ENCODE results near the gene DYNLT2.
A peak's percentile ranks its signal among the peaks of the same experiment; 100 is the strongest.

The DYNLT2 gene

GRCh38 chr6:169729961-169730360, 21.4 kb downstream of the DYNLT2 start:
- DNase-seq (ENCODE audit: low spot score) = no peak

- no peak for DNase-seq (ENCODE audit: low spot score)
These were observed 24.4 kb downstream of the DYNLT2 start for GRCh38 chr6:169726963-169727362.

- DNase-seq (ENCODE audit: low spot score) = no peak
These were observed 25.3 kb downstream of the DYNLT2 start for GRCh38 chr6:169726049-169726400.

GRCh38 chr6:169725125-169726048, 26.0 kb downstream of the DYNLT2 start:
- DNase-seq (ENCODE audit: low spot score) = no peak

- DNase-seq (ENCODE audit: low spot score) = peak; percentile 23
These were observed 26.8 kb downstream of the DYNLT2 start, which contains the start of gene PHF10 for GRCh38 chr6:169724494-169725124. Gene PHF10 (minus strand): TSS chr6:169724500. CDS start chr6:169723931, 569 bp downstream.

GRCh38 chr6:169723991-169724493, 27.3 kb downstream of the DYNLT2 start:
- peak; percentile 53 for DNase-seq (ENCODE audit: low spot score)

GRCh38 chr6:169723200-169723909, 28.0 kb downstream of the DYNLT2 start:
- DNase-seq (ENCODE audit: low spot score) = peak; percentile 58

GRCh38 chr6:169722362-169723199, 28.8 kb downstream of the DYNLT2 start:
- no peak for DNase-seq (ENCODE audit: low spot score)

- DNase-seq (ENCODE audit: low spot score) = no peak
These were observed 31.0 kb downstream of the DYNLT2 start for GRCh38 chr6:169720207-169720855.

- DNase-seq (ENCODE audit: low spot score) = no peak
These were observed 32.3 kb downstream of the DYNLT2 start for GRCh38 chr6:169719117-169719516.

- DNase-seq (ENCODE audit: low spot score) = no peak
These were observed 36.8 kb downstream of the DYNLT2 start for GRCh38 chr6:169714595-169714994.

GRCh38 chr6:169714178-169714577, 37.2 kb downstream of the DYNLT2 start:
- no peak for DNase-seq (ENCODE audit: low spot score)

GRCh38 chr6:169710009-169710408, 41.4 kb downstream of the DYNLT2 start:
- DNase-seq (ENCODE audit: low spot score) = no peak

GRCh38 chr6:169709293-169709692, 42.1 kb downstream of the DYNLT2 start:
- DNase-seq (ENCODE audit: low spot score) = no peak

- DNase-seq (ENCODE audit: low spot score) = no peak
These were observed 43.6 kb downstream of the DYNLT2 start for GRCh38 chr6:169707772-169708171.

GRCh38 chr6:169702840-169703246, 48.5 kb downstream of the DYNLT2 start:
- DNase-seq (ENCODE audit: low spot score) = no peak

- DNase-seq (ENCODE audit: low spot score) = peak; percentile 93
These were observed 49.2 kb downstream of the DYNLT2 start, which contains the start of the genes C6orf120 and WDR27 for GRCh38 chr6:169701954-169702839. Gene C6orf120 (plus strand): TSS chr6:169702126. CDS start chr6:169702460, 334 bp downstream. Gene WDR27 (minus strand): TSS chr6:169702029. CDS start chr6:169689005, 13,024 bp downstream.

- no peak for DNase-seq (ENCODE audit: low spot score)
These were observed 49.9 kb downstream of the DYNLT2 start for GRCh38 chr6:169701311-169701953.

GRCh38 chr6:169700296-169700695, 51.1 kb downstream of the DYNLT2 start:
- DNase-seq (ENCODE audit: low spot score) = no peak

Measured in hematopoietic multipotent progenitor cell treated with erythropoietin and hydrocortisone succinate and interleukin-3 and kit ligand, for 17 days (in vitro differentiated cells).